Neural crest cell (in vitro differentiated cells): ENCODE results near the gene AGBL1. TPM values are rescaled to one million over a fixed set of nuclear protein-coding genes. Genes with fewer than 3 reads are reported as not detected.

Source experiments
- DNase-seq: peaks from one replicate; pipeline ENCODE4 v3.0.0; 2021; ENCODE audit warnings: low read depth, mixed read lengths, low spot score
- H3K27ac Mint-ChIP-seq: one replicate; pipeline ENCODE4 v1.8.0; 2021; ENCODE audit warnings: mild to moderate bottlenecking, mixed read lengths; ENCODE audit not compliant: unreplicated experiment
- H3K27me3 Mint-ChIP-seq: 2 replicates; pipeline ENCODE4 v1.8.0; 2021; ENCODE audit warnings: low read depth, mild to moderate bottlenecking, mixed read lengths
- H3K36me3 Mint-ChIP-seq: 2 replicates; pipeline ENCODE4 v1.8.0; 2021; ENCODE audit warnings: low read depth, mild to moderate bottlenecking, mixed read lengths
- H3K4me1 Mint-ChIP-seq: 2 replicates; pipeline ENCODE4 v1.8.0; 2021; ENCODE audit warnings: mixed read lengths
- H3K4me3 Mint-ChIP-seq: one replicate; pipeline ENCODE4 v1.8.0; 2021; ENCODE audit warnings: mild to moderate bottlenecking, mixed read lengths
- H3K9me3 Mint-ChIP-seq: 2 replicates; pipeline ENCODE4 v1.8.0; 2021; ENCODE audit warnings: mixed read lengths
- CTCF ChIP-seq: fragments of 200-600 bp; sonication (generic); conservative IDR thresholded peaks from 2 replicates; pipeline ENCODE4 v1.5.0; 2021; ENCODE audit warnings: antibody characterized with exemption, mild to moderate bottlenecking
- total RNA-seq: library from RNA; stranded (reverse); gene quantifications from 2 replicates; pipeline ENCODE4 v1.2.1, GENCODE V29; 2021

The AGBL1 gene
- total RNA-seq, 1 donor from 2014 or later: 0.05 TPM

- H3K9me3 Mint-ChIP-seq: no peaks in the 10 kb centered on the region
- no peaks in the 10 kb centered on the region for H3K36me3 Mint-ChIP-seq
- no peak for TF ChIP-seq CTCF
- DNase-seq: no peak
- peaks cover 5% of the 10 kb centered on the region for H3K27me3 Mint-ChIP-seq
- H3K27ac Mint-ChIP-seq: no peak overlapping the region
- H3K4me1 Mint-ChIP-seq: no peaks in the 10 kb centered on the region
- H3K4me3 Mint-ChIP-seq: no peak overlapping the region
Measured at GRCh38 chr15:86394866-86395265, 315.2 kb downstream of the AGBL1 start.

- H3K36me3 Mint-ChIP-seq: no peaks in the 10 kb centered on the region
- no peak for TF ChIP-seq CTCF
- peaks cover 3% of the 10 kb centered on the region for H3K9me3 Mint-ChIP-seq
- no peak for DNase-seq
- H3K4me3 Mint-ChIP-seq: no peak overlapping the region
- H3K4me1 Mint-ChIP-seq: no peaks in the 10 kb centered on the region
- peaks cover 1% of the 10 kb centered on the region for H3K27me3 Mint-ChIP-seq
- no peak overlapping the region for H3K27ac Mint-ChIP-seq
Measured at GRCh38 chr15:86399041-86399954, 319.6 kb downstream of the AGBL1 start.

GRCh38 chr15:86403221-86403620, 323.6 kb downstream of the AGBL1 start:
- no peaks in the 10 kb centered on the region for H3K4me1 Mint-ChIP-seq
- no peaks in the 10 kb centered on the region for H3K36me3 Mint-ChIP-seq
- peaks cover 3% of the 10 kb centered on the region for H3K9me3 Mint-ChIP-seq
- peaks cover 4% of the 10 kb centered on the region for H3K27me3 Mint-ChIP-seq
- no peak for DNase-seq
- no peak for TF ChIP-seq CTCF
- H3K4me3 Mint-ChIP-seq: no peak overlapping the region
- H3K27ac Mint-ChIP-seq: no peak overlapping the region

GRCh38 chr15:86403914-86404583, 324.4 kb downstream of the AGBL1 start:
- no peaks in the 10 kb centered on the region for H3K36me3 Mint-ChIP-seq
- no peaks in the 10 kb centered on the region for H3K4me1 Mint-ChIP-seq
- H3K9me3 Mint-ChIP-seq: peaks cover 3% of the 10 kb centered on the region
- TF ChIP-seq CTCF: no peak
- no peak for DNase-seq
- no peak overlapping the region for H3K4me3 Mint-ChIP-seq
- H3K27me3 Mint-ChIP-seq: peaks cover 4% of the 10 kb centered on the region
- H3K27ac Mint-ChIP-seq: no peak overlapping the region

- H3K9me3 Mint-ChIP-seq: no peaks in the 10 kb centered on the region
- peaks cover 11% of the 10 kb centered on the region for H3K27me3 Mint-ChIP-seq
- H3K36me3 Mint-ChIP-seq: no peaks in the 10 kb centered on the region
- no peak for DNase-seq
- no peak overlapping the region for H3K4me3 Mint-ChIP-seq
- H3K4me1 Mint-ChIP-seq: no peaks in the 10 kb centered on the region
- TF ChIP-seq CTCF: no peak
- no peak overlapping the region for H3K27ac Mint-ChIP-seq
Measured at GRCh38 chr15:86408261-86408660, 328.6 kb downstream of the AGBL1 start.
